Omental fat pad (tissue), 4 donors: ENCODE measurements around the gene SMARCD2. TPM values are rescaled to one million over a fixed set of nuclear protein-coding genes. Genes with fewer than 3 reads are reported as not detected.
"Not testable (repeated sequence)": the region's sequence is repeated elsewhere in the genome, so short reads cannot be mapped to it uniquely, and the experiment has no call there.

Experiments used
- ATAC-seq: fragments of 150-250 bp; one replicate; pipeline ENCODE4 v1.9.1; 2016; ENCODE audit warnings: mild to moderate bottlenecking, moderate library complexity; ENCODE audit not compliant: low FRiP score
- DNase-seq: peaks from one replicate; pipeline ENCODE4 v3.0.0-alpha.2; 2019; ENCODE audit warnings: low spot score
- CTCF ChIP-seq, 3 donors: fragments of 450-650 bp; IDR thresholded peaks; one replicate each; pipeline ENCODE4 v1.5.1; 2016 to 2017; ENCODE audit warnings: antibody characterized with exemption in 3 of 3, mild to moderate bottlenecking in 3 of 3, moderate library complexity in 2 of 3
- total RNA-seq, 4 donors: library from RNA; depleted of rRNA; stranded (reverse); fragments of >200 nt; gene quantifications; one replicate each; pipeline ENCODE4 v1.1.0, GENCODE V29; 2016

The SMARCD2 gene
- total RNA-seq, 4 donors from 2014 or later: 77.5 to 246 (median 109) TPM

GRCh38 chr17:63869491-63870291 lies 27.2 kb upstream of the SMARCD2 start:
- ATAC-seq, DNase-seq: not testable (repeated sequence)

- ATAC-seq, DNase-seq: not testable (repeated sequence)
These were observed 24.1 kb upstream of the SMARCD2 start for GRCh38 chr17:63866625-63867024.

- DNase-seq: no peak
- no peak for ATAC-seq
- TF ChIP-seq CTCF (IDR thresholded peaks at IDR 0.05): no peak
These were observed 16.8 kb upstream of the SMARCD2 start for GRCh38 chr17:63859257-63859656.

GRCh38 chr17:63856425-63856824 lies 13.9 kb upstream of the SMARCD2 start:
- not testable (repeated sequence) for ATAC-seq, DNase-seq

- TF ChIP-seq CTCF (IDR thresholded peaks at IDR 0.05): no peak
- no peak for DNase-seq
- ATAC-seq: no peak
These were observed 12.7 kb upstream of the SMARCD2 start for GRCh38 chr17:63855185-63855584.

GRCh38 chr17:63854709-63855108 lies 12.2 kb upstream of the SMARCD2 start:
- no peak for ATAC-seq
- no peak for DNase-seq
- TF ChIP-seq CTCF (IDR thresholded peaks at IDR 0.05): no peak

- no peak for ATAC-seq
- no peak for TF ChIP-seq CTCF (IDR thresholded peaks at IDR 0.05)
- no peak for DNase-seq
These were observed 10.8 kb upstream of the SMARCD2 start for GRCh38 chr17:63853260-63853659.

- no peak for ATAC-seq
- TF ChIP-seq CTCF (IDR thresholded peaks at IDR 0.05): no peak
- no peak for DNase-seq
These were observed 7.9 kb upstream of the SMARCD2 start for GRCh38 chr17:63850401-63850800.
